HG03064 (cell line): Measurements from ENCODE around the gene CHST7.

Experiments used
- ATAC-seq: cut with Tn5 transposase; IDR thresholded peaks from one replicate; pipeline ENCODE4 v1.9.1; 2021; ENCODE audit warnings: low read depth; ENCODE audit not compliant: unreplicated experiment

The CHST7 gene

DNA sequence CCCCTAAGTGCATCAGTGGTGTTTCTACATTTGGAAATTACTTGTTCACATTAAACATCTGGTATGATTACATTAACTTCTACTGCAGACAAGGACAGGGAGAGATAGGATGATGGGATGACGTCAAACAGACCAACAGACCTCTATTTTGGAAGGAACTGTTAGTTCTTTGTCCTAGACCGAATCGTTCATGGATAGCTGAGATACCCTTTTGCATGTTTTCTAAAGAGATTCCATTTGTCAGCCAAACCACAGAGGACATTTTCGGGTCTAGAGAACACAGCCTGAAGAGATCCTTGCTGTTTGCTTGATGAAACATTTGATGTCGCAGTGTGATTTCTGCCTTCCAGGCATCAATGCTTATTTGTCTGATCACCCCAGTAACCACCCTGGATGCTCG, 27.7 kb downstream of the CHST7 start:
- no peak for ATAC-seq

DNA sequence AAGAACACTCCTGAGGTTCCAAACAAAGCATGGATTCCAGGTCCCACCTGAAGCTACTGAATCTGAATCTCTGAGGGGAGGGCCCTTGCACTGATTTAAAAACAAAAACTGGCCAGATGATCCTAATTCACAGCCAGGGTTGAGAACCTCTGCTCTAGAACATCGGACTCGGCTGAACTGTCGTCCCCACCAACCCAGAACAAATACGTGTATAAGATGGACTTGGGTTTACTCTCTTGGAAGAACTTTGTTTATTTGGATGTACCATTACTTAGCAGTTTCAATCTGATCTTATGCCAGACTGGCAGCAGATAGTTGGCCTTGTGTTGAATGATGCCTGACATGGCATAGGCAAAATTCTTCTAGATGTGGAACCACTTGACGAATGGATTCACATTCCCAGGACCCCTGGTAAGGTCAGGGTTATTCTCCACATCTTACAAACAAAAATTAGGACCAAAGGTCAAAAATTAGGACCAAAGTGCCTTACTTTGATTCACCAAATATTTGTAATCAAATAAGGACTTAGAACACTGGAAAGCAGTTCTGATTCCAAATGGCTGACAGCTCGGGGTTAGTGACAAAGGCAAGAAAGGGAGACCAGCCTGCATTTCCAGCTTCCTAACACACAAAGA, 29.0 kb downstream of the CHST7 start:
- no peak for ATAC-seq

DNA sequence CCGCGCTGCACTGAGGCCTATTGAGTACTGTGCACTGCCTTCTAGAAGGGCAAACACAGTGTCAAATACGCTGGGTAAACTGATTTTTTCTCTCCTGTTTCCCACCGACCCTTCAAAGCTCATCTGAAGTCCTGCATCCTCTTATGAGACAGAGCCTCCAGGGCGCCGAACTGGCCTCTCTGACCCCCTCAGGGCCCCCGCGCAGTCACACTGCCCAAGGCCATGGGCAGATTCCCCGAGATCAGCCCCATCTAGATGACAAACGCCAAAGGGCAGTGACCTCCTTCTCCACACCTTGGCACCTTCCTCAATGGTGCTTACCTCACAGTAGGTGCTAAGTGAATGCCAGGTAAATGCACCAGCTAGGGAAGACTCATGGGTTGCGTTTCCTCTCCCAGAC, 34.4 kb downstream of the CHST7 start:
- no peak for ATAC-seq

GRCh38 chrX:46610070-46610658, 36.6 kb downstream of the CHST7 start:
- no peak for ATAC-seq

GRCh38 chrX:46611658-46612362, 38.2 kb downstream of the CHST7 start:
- ATAC-seq = no peak

DNA sequence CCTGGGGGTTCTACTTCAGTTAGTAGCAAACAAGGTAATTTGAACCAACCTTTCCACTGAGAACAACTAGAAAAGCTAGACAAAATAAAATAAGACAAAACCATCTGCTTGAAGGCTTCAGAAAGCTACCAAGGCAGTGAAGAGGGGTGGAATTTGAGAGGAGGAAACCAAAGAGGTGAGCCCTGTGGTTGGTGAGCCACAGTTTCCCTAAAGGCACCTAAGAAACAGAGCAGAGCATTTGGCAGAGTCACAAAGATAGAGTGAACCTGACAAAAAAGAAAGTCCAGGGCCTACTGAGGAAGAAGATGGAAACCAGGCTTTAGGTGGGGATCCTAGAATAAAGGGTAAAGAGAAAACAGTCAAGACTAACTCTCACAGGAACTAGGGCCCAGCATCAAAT, 44.3 kb downstream of the CHST7 start:
- ATAC-seq = no peak

DNA sequence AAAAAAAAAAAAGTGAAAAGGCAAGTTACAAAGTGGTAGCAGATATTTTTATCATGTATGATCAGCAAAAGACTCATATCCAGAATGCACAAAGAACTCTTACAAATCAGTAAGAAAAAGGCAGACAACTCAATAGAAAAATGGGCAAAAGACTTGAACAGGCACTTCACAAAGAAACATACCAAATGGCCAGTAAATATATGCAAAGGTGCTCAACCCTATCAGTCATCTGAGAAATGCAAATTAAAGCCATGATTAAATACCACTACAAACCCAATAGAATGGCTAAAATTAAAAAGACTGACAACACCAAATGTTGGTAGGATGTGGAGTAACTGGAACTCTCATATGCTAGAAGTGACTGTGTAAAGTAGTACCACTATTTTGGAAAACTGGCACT, 45.4 kb downstream of the CHST7 start:
- no peak for ATAC-seq

DNA sequence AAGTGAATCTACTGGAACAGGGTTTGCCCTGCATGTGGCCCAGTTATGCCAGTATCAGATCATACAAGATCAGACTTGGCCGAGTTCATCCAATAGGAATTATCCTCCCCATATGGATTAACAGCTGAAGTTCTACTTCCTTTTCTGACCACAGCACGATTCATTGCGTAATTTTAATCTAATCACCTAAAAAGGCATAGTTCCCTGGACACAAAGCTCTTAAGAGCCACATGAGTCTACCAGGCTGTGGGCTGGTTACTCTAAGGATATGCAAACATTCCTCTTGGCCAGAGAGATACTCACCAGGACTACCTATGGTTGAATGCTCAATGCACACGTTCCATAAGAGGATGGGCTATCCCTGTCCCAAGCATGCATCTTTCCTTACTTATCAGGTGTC, 46.9 kb downstream of the CHST7 start:
- no peak for ATAC-seq

DNA sequence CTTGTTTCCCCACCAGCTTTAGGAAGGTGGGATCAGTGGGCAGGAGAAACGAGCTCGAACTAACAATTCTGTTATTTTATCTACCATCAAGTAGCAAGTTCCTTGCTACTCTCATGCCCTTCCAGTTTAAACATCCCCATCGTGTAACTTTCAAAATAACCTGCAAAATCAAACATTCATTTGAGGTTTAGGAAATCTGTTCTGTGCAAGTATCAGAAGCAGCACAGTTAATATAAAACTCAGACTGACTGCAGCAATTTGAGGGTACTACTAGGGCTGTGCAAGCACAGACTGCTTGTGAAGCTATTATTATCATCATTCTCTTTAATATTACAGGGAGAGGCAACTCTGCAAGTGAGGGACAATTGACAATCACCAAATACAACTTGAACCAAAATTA, 48.0 kb downstream of the CHST7 start:
- no peak for ATAC-seq

- no peak for ATAC-seq
Observed at GRCh38 chrX:46624090-46624786, 50.7 kb downstream of the CHST7 start.

- no peak for ATAC-seq
Observed at GRCh38 chrX:46626566-46626965, 53.0 kb downstream of the CHST7 start.

GRCh38 chrX:46627062-46627461, 53.5 kb downstream of the CHST7 start:
- ATAC-seq = no peak

- no peak for ATAC-seq
Observed at GRCh38 chrX:46627711-46628419, 54.3 kb downstream of the CHST7 start.

DNA sequence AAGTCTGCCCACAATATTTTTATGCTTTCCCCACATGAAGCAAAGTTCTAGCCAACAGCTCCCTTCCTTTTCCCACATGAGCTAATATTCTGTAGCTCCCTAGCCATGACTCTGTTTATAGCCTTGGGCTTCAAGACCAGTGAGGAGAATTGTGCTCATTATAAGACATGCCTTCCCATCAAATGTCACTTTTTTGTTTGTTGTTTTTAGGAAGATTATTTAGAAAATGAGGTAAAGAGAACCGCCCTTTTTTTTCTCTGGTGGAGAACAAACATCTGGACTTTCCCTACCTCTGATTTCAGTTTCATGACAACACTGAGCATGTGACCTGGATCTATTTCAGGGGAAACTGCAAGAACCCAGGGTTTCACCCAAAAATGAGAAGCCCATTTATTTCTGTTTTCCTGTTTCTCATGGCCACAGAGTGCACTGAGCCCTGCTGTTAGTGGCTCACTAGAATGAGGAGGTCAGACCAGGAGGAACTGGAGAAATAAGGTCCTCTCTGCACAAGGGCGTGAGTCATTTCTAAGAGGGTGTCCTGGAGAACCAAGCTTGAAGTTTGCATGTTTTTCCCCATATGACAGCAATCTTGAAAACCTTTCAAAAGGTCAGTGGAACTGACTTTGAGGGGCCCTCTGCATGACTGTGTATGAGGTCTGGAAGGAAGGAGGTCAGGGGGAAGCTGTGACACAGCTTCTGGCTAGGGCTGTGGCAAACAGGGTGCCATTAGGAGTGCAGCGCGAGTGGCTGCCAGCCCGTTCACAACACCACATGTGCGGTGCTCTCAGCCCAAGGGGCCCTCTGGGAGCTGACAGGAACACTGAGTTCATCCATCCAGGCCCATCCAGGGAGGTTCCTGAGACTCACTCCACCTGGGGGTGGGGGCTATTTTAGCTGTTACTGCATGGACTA, 55.2 kb downstream of the CHST7 start:
- peak; percentile 83 for ATAC-seq

DNA sequence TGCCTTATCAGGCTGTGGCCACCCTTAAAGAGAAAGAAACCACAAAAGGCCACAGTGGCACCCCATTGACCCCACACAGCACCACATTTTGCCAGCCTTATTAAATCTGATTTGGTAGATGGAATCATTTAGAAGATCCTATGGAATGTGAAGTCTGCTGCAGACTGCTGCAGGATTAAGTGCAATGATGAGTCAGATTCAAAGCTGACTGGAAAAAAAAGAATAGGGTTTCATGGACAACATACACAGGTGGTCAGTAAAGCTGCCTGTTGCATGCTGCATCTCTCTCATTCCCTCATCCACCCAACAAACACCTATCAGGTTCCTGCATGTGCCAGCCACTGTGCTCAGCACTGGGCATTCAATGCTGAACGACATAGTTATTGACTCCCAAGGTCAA, 56.6 kb downstream of the CHST7 start:
- ATAC-seq = no peak

GRCh38 chrX:46634577-46634976, 61.0 kb downstream of the CHST7 start:
- ATAC-seq = no peak

GRCh38 chrX:46635186-46635585, 61.6 kb downstream of the CHST7 start:
- ATAC-seq = no peak

GRCh38 chrX:46636223-46636622, 62.7 kb downstream of the CHST7 start:
- ATAC-seq = no peak

- ATAC-seq = no peak
Observed at GRCh38 chrX:46637938-46638337, 64.4 kb downstream of the CHST7 start.

GRCh38 chrX:46642145-46642544, 68.6 kb downstream of the CHST7 start:
- ATAC-seq = no peak
